ENCODE data around the gene KRTAP10-9.

KRTAP10-9 gene

GRCh38 chr21:44670642-44671432 lies 43.9 kb downstream of the KRTAP10-9 start:
- DNase-seq = no peak

DNA sequence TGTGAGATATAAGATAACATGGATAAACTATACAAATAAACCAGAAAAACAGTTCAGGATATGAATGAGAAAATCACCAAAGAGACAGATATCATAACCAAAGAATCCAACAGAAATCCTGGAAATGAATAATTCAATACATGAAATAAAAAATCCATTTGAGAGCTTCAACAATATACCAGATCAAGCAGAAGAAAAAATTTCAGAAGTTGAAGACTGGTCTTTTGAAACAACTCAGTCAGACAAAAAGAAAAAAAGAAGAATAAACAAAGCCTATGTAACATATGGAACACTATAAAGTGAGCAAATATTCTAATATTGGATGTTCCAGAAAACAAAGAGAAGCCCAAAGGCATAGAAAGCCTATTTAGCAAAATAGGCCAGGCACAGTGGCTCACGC lies 45.0 kb downstream of the KRTAP10-9 start:
- no peak for DNase-seq

- DNase-seq = no peak
Measured at GRCh38 chr21:44677881-44678280, 51.0 kb downstream of the KRTAP10-9 start.
